ENCODE measurements around the gene RPS2.

The RPS2 gene

DNA sequence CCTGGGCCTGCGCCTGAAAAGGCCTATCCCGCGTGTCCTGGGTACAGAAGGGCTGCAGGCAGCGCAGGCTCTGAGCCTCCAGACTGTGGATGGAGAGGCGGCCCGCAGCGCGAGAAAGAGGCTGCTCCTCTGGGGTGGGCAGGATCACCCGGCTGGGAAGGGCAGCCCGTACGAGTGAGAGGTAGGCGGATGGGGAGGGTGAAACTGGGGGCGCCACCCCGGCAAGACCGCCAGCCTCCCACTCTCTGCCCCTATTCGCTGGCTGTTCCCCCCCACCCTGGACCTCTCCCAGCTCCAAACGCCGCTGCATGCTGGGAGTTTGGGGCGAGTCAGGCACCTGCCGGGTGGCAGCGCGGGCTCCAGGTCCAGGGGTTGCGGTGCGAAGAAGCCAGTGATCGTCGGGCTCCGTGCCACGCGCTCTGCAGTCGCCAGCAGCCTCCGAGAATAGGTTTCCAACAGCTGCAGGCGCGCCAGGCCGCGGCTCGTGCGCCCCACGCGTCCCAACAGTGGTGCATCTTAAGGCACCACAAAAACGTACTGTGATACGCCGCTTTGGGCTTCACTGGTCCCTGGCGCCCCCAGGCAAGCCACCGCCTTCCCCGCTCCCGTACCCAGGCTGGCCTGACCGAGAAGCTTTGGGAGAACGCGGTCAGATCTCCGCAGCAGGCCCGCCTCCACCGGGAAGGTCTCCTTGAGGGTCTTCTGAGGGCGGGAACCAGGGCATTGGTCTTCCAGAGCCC, 15.6 kb upstream of the RPS2 start:
- no peak for TF ChIP-seq NFIC (IDR thresholded peaks at IDR 0.05)
- no peak for TF ChIP-seq TAF1 (IDR thresholded peaks at IDR 0.05; ENCODE audit: low read depth)
- TF ChIP-seq TEAD4 (IDR thresholded peaks at IDR 0.05), result no peak
- no peak for TF ChIP-seq FOXM1 (IDR thresholded peaks at IDR 0.05; ENCODE audit: borderline replicate concordance, low read depth)
- TF ChIP-seq, protein P1, sequence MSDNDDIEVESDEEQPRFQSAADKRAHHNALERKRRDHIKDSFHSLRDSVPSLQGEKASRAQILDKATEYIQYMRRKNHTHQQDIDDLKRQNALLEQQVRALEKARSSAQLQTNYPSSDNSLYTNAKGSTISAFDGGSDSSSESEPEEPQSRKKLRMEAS (IDR thresholded peaks at IDR 0.05), result no peak
- TF ChIP-seq RAD21 (IDR thresholded peaks at IDR 0.05; ENCODE audit: low read depth), result no peak
- TF ChIP-seq TCF12 (IDR thresholded peaks at IDR 0.05; ENCODE audit: low read depth), result no peak
- no peak for TF ChIP-seq YY1 (IDR thresholded peaks at IDR 0.05; ENCODE audit: low read depth)
- TF ChIP-seq EP300 (IDR thresholded peaks at IDR 0.05; ENCODE audit: borderline replicate concordance), result no peak
- no peak for TF ChIP-seq CREB1 (IDR thresholded peaks at IDR 0.05; ENCODE audit: low read depth)
- TF ChIP-seq EGR1 (IDR thresholded peaks at IDR 0.05), result no peak
- TF ChIP-seq, protein P2, sequence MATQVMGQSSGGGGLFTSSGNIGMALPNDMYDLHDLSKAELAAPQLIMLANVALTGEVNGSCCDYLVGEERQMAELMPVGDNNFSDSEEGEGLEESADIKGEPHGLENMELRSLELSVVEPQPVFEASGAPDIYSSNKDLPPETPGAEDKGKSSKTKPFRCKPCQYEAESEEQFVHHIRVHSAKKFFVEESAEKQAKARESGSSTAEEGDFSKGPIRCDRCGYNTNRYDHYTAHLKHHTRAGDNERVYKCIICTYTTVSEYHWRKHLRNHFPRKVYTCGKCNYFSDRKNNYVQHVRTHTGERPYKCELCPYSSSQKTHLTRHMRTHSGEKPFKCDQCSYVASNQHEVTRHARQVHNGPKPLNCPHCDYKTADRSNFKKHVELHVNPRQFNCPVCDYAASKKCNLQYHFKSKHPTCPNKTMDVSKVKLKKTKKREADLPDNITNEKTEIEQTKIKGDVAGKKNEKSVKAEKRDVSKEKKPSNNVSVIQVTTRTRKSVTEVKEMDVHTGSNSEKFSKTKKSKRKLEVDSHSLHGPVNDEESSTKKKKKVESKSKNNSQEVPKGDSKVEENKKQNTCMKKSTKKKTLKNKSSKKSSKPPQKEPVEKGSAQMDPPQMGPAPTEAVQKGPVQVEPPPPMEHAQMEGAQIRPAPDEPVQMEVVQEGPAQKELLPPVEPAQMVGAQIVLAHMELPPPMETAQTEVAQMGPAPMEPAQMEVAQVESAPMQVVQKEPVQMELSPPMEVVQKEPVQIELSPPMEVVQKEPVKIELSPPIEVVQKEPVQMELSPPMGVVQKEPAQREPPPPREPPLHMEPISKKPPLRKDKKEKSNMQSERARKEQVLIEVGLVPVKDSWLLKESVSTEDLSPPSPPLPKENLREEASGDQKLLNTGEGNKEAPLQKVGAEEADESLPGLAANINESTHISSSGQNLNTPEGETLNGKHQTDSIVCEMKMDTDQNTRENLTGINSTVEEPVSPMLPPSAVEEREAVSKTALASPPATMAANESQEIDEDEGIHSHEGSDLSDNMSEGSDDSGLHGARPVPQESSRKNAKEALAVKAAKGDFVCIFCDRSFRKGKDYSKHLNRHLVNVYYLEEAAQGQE (IDR thresholded peaks at IDR 0.05; ENCODE audit: low read depth), result no peak
- no peak for TF ChIP-seq CEBPB (IDR thresholded peaks at IDR 0.05)

DNA sequence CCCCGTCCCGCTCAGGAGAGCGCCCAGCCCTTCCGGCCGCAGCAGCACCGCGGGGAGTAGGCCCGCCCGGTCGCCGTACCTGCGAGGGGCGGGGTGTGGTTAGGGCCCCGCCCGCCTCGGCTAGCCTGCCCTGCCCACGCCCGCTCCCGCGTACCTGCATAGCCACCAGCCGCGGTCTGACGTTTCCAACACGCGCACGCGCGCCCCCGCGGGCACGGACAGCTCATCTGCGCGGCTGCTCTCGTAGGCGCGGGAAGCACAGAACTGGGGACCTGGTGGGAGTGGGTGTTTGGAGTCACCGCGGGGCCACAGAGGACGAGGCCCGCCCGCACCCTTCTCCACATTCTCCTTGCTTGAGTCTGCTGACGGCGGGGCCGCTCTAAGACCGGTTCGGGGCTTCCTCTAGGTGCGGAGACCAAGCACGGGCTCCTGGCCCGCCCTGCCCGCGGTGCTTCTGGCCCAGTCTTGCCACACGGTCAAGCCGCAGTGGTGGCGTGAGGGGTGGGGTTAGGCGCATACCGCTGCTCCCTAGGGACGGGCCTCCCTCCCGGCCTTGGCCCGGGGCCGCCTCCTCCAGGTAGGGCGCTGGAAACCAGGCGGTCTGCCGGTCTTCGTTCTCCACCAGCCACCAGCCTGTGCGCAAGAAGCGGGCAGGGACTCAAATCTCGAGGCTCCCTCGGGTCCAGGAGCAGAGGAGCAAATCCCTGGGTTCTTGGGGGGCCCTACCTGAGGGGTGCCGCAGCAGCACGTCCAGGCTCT, 14.8 kb upstream of the RPS2 start:
- TF ChIP-seq TCF12 (IDR thresholded peaks at IDR 0.05; ENCODE audit: low read depth) (0 out of 2 replicates have a peak, but pooled peaks have one; percentile 47), EGR1 (IDR thresholded peaks at IDR 0.05) (peak; percentile 35; the same call in 1 of the 2 replicates), CREB1 (IDR thresholded peaks at IDR 0.05; ENCODE audit: low read depth) (peak; percentile 54), TEAD4 (IDR thresholded peaks at IDR 0.05) (peak; percentile 16), ZBTB7A (IDR thresholded peaks at IDR 0.05; ENCODE audit: low read depth) (no peak)
- TF ChIP-seq, protein P1 (IDR thresholded peaks at IDR 0.05), result peak; percentile 72; the same call in 1 of the 2 replicates

DNA sequence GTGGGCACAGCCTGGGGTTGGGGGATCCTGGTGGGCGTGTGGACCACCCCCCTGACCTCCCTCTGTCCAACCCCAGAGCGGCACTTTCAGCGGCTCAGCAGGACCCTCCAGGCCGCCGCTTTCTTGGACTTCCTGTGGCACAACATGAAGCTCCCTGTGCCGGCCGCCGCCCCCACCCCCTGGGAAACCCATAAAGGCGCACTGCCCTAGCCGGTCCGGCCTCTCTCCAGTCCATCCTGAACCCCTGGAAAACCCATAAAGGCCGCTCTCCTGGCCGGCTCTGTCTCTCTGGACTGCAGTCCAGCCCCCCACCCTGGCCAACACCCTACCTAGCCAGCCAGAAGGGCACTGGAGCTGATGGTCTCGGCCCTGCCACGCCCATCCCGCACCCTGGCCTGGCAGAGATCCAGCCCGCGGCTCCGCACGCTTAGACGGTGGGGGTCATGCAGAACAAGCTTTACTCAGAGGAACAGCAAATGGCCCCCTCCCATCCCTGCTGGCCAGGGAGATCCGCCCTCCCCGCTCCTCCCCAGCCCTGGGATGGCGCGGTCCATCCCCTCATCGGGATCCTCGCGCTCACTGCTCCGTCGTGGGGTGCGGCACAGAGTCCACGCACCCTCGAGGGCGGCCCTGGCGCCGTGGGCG, 14.0 kb upstream of the RPS2 start:
- TF ChIP-seq, protein P2 (IDR thresholded peaks at IDR 0.05; ENCODE audit: low read depth), result no peak
- peak; percentile 32; the same call in 1 of the 2 replicates for TF ChIP-seq NFIC (IDR thresholded peaks at IDR 0.05)

DNA sequence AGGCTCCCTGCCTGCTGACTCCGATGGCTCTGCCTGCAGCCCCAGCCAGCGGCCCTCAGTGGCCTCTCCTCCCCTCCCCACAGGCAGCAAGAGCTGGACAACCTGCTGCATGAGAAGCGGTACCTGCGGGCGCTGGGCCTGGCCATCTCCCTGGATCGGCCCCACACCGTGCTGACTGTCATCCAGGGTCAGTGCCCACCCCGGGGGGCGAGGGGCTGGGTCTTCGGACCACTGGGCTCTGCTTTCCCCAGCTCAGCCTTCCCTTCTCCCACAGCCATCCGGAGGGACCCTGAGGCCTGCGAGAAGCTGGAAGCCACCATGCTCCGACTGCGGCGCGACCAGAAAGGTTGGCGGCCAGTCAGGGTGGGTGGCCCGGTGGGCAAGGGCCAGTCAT, 13.2 kb upstream of the RPS2 start:
- TF ChIP-seq TCF12 (IDR thresholded peaks at IDR 0.05; ENCODE audit: low read depth) (no peak), CEBPB (IDR thresholded peaks at IDR 0.05) (no peak), ZBTB7A (IDR thresholded peaks at IDR 0.05; ENCODE audit: low read depth) (peak; percentile 64; the same call in 1 of the 2 replicates)

DNA sequence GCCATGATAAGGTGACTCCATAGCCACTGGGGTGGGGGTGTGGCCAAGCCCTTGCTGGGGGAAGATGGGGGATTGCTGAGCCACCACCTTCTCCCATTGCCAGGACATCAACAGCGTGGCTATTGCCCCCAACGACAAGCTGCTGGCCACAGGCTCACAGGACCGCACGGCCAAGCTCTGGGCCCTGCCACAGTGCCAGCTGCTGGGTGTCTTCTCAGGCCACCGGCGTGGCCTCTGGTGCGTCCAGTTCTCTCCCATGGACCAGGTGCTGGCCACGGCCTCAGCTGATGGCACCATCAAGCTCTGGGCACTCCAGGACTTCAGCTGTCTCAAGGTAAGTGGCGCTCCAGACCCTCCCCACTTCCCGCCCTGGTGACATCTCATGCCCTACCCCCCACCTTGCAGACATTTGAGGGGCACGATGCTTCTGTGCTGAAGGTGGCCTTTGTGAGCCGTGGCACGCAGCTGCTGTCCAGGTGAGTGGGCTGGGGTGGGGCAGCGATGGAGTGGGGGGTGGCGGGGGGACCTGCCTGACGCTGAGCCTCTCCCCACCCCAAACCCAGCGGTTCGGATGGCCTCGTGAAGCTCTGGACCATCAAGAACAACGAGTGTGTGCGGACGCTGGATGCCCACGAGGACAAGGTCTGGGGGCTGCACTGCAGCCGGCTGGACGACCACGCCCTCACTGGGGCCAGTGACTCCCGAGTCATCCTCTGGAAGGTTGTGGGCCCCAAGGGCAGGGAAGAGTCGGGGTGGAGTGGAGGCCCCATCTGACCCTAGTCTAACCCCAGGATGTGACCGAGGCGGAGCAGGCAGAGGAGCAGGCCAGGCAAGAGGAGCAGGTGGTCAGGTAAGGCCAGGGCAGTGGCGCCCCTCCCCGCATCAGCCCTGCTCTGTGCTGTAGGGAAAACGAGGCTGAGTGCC, 12.6 kb upstream of the RPS2 start:
- TF ChIP-seq RAD21 (IDR thresholded peaks at IDR 0.05; ENCODE audit: low read depth) (no peak), FOXM1 (IDR thresholded peaks at IDR 0.05; ENCODE audit: borderline replicate concordance, low read depth) (no peak), EGR1 (IDR thresholded peaks at IDR 0.05) (no peak), CREB1 (IDR thresholded peaks at IDR 0.05; ENCODE audit: low read depth) (no peak)

DNA sequence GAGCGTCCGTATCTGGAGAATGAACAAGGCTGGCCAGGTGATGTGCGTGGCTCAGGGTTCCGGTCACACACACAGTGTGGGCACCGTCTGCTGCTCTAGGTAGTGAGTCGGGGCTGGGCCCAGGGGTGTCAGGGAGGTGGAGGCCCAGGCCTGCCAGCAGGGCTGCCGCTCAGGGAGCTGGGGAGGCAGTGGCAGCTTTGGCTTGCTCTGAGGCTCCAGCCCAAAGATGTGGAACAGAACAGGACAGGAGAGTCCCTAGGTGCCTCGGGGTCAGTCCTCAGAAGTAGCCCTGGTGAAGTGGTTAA, 11.5 kb upstream of the RPS2 start:
- TF ChIP-seq EGR1 (IDR thresholded peaks at IDR 0.05), result no peak
